ENCODE data around the gene UCK2. TPM values are rescaled to one million over a fixed set of nuclear protein-coding genes. Genes with fewer than 3 reads are reported as not detected.

UCK2 gene
- total and polyA plus RNA-seq, 9 of the 15 experiments (the other 6 are each of a cell fraction or from before 2014, with no cell fraction given), result 71.6 to 145 (median 95.8) TPM

DNA sequence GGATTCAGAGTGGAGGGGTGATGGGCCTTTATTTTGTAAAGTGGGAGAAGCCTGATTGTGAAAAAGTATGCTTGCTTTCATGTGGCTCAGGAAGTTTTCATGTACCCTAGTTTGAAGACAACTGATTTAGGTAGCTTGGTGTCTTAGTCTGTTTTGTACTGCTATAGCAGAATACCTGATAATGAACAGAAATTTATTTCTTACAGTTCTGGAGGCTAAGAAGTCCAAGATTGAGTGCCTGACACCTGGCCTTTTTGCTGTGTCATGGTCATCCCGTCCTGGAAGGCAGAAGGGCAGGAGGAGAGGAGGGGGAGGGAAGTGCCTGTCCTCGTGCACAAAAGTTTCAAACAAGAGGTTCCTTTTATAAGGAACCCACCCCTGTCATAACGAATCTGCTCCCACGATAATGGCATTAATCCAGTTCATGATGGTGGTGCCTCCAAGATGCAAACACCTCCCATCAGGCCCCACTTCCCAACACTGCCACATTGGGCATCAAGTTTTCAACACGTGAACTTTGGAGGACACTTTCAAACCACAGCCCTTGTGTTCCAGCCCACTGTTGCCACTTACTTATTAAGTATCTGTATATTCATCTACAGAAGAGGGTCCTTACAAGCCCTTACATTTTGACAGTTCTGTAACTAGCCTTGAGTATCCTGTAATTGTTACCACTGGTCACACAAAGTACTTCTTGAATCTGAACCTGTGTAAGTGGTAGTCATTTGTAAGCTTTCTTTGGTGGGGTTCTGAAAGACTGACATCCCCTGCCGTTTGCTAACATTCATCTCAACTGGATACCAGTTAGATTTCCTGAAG lies 9.5 kb downstream of the UCK2 start (continued):
- TF ChIP-seq ZNF318 (IDR thresholded peaks at IDR 0.05; ENCODE audit: borderline replicate concordance in 1 of 2, low read depth in 1 of 2) (no peak), SMARCA5 (IDR thresholded peaks at IDR 0.05) (no peak), NFATC3 (IDR thresholded peaks at IDR 0.05) (no peak), NCOR1 (IDR thresholded peaks at IDR 0.05) (no peak), GTF2A2 (tag; IDR thresholded peaks at IDR 0.05) (no peak), ZNF384 (IDR thresholded peaks at IDR 0.05; ENCODE audit: low read depth, low read length) (no peak), ZNF174 (CRISPR knock-in tag; IDR thresholded peaks at IDR 0.05) (no peak), RBM17 (IDR thresholded peaks at IDR 0.05; ENCODE audit: borderline replicate concordance, low read depth, low read length) (no peak), TCF7L2 (IDR thresholded peaks at IDR 0.05; ENCODE audit: low read depth, low read length) (no peak), PYGO2 (tag; IDR thresholded peaks at IDR 0.05) (no peak), LARP7 (IDR thresholded peaks at IDR 0.05) (no peak), HMGN3 (IDR thresholded peaks at IDR 0.05; ENCODE audit: borderline replicate concordance, extremely low read depth, insufficient read length, low read depth, low read length) (no peak), FUS (optimal IDR thresholded peaks at IDR 0.05; ENCODE audit: low read depth, low read length) (no peak), MCM3 (IDR thresholded peaks at IDR 0.05) (no peak), ZNF551 (CRISPR knock-in tag; IDR thresholded peaks at IDR 0.05) (no peak), MTA1 (IDR thresholded peaks at IDR 0.05; ENCODE audit: borderline replicate concordance) (0 out of 2 replicates have a peak, but pooled peaks have one; percentile 55)
- TF ChIP-seq, protein P1, sequence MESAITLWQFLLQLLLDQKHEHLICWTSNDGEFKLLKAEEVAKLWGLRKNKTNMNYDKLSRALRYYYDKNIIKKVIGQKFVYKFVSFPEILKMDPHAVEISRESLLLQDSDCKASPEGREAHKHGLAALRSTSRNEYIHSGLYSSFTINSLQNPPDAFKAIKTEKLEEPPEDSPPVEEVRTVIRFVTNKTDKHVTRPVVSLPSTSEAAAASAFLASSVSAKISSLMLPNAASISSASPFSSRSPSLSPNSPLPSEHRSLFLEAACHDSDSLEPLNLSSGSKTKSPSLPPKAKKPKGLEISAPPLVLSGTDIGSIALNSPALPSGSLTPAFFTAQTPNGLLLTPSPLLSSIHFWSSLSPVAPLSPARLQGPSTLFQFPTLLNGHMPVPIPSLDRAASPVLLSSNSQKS (CRISPR knock-in tag; IDR thresholded peaks at IDR 0.05), result no peak
- TF ChIP-seq, protein P2, sequence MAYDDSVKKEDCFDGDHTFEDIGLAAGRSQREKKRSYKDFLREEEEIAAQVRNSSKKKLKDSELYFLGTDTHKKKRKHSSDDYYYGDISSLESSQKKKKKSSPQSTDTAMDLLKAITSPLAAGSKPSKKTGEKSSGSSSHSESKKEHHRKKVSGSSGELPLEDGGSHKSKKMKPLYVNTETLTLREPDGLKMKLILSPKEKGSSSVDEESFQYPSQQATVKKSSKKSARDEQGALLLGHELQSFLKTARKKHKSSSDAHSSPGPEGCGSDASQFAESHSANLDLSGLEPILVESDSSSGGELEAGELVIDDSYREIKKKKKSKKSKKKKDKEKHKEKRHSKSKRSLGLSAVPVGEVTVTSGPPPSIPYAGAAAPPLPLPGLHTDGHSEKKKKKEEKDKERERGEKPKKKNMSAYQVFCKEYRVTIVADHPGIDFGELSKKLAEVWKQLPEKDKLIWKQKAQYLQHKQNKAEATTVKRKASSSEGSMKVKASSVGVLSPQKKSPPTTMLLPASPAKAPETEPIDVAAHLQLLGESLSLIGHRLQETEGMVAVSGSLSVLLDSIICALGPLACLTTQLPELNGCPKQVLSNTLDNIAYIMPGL (CRISPR knock-in tag; IDR thresholded peaks at IDR 0.05), result no peak

Measured in K562 (cell line).